Gastrocnemius medialis (tissue), 4 donors: ENCODE results near the gene ZNF526. TPM values are rescaled to one million over a fixed set of nuclear protein-coding genes. Genes with fewer than 3 reads are reported as not detected.

ENCODE experiments used
- ATAC-seq, 2 donors: fragments of 150-250 bp; one replicate each; pipeline ENCODE4 v1.9.1; 2016
- DNase-seq, 2 donors: peaks; one replicate each; pipeline ENCODE4 v3.0.0-alpha.2; 2019
- H3K27ac ChIP-seq, 4 donors: fragments of 200-600 bp; sonication (generic); 1 replicate in 1 of 4; 2 replicates in 3 of 4; pipeline ENCODE4 v1.5.1; 2016 to 2018; ENCODE audit warnings: mild to moderate bottlenecking in 2 of 4, moderate library complexity in 1 of 4
- H3K27me3 ChIP-seq, 3 donors: fragments of 200-600 bp; sonication (generic) in 2 of 3; 1 replicate in 1 of 3; 2 replicates in 2 of 3; pipeline versions ENCODE4 v1.5.1 to v1.6.0; 2016 to 2019; ENCODE audit warnings: mild to moderate bottlenecking in 1 of 3, moderate library complexity in 1 of 3
- H3K36me3 ChIP-seq, 2 donors: fragments of 200-600 bp; sonication (generic) in 1 of 2; one replicate each; pipeline ENCODE4 v1.5.1; 2017 to 2018
- H3K4me1 ChIP-seq, 2 donors: fragments of 200-600 bp; sonication (generic) in 1 of 2; one replicate each; pipeline ENCODE4 v1.5.1; 2016 to 2017; ENCODE audit warnings: mild to moderate bottlenecking in 2 of 2
- H3K4me3 ChIP-seq, 4 donors: fragments of 200-600 bp; sonication (generic) in 3 of 4; 1 replicate in 1 of 4; 2 replicates in 3 of 4; pipeline ENCODE4 v1.5.1; 2016 to 2019; ENCODE audit warnings: mild to moderate bottlenecking in 2 of 4
- H3K9me3 ChIP-seq, 3 donors: fragments of 200-600 bp; sonication (generic) in 2 of 3; 1 replicate in 1 of 3; 2 replicates in 2 of 3; pipeline ENCODE4 v1.5.1; 2016 to 2019
- CTCF ChIP-seq, 5 experiments: fragments of 450-650 bp in 3 of 5; fragments of 200-600 bp in 2 of 5; sonication (generic) in 2 of 5; IDR thresholded peaks in 4 of 5; conservative IDR thresholded peaks in 1 of 5; 1 replicate in 4 of 5; 2 replicates in 1 of 5; pipeline ENCODE4 v1.5.1; 2016 to 2019; ENCODE audit warnings: antibody characterized with exemption in 5 of 5, mild to moderate bottlenecking in 3 of 5, moderate library complexity in 3 of 5
- POLR2A ChIP-seq, 2 donors: fragments of 450-650 bp; IDR thresholded peaks; one replicate each; pipeline ENCODE4 v1.6.1; 2017; ENCODE audit warnings: antibody characterized with exemption in 2 of 2, mild to moderate bottlenecking in 2 of 2, moderate library complexity in 2 of 2
- in situ Hi-C, 4 donors: fragments of 200-750 bp; cut with MboI; loops; one replicate each; pipeline versions ENCODE4 v1.15.0 to v1.8.0; 2017; ENCODE audit warnings: low sequenced_read_pairs in 4 of 4
- intact Hi-C: fragments of 100-400 bp; cut with DNase I; formaldehyde crosslinking; loops from one replicate; pipeline ENCODE4 v1.15.1; 2023; ENCODE audit warnings: low total_unique reads
- total RNA-seq, 4 donors: library from RNA; depleted of rRNA; stranded (reverse); fragments of >200 nt; gene quantifications; one replicate each; pipeline versions ENCODE4 v1.1.0 to v1.2.3, GENCODE V29; 2016

Gene ZNF526
- total RNA-seq, 4 donors from 2014 or later = 3.3 to 5.8 (median 4.9) TPM

DNA sequence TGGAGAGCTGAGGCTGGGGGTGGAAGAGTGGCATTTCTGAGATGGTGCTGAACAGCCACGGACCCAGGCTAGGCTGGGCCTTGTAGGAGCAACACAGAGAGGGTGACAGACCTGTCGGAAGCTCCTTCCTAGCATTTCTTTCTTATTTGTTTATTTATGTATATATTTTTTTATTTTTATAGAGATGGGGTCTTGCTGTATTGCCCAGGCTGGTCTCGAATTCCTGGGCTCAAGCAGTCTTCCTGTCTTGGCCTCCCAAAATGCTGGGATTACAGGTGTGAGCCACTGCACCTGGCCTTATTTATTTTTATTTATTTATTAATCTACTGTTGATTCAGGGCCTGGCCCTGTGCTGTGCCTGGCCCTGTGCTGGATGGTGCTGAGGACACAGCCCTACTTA lies 55.4 kb downstream of the ZNF526 start:
- H3K27ac ChIP-seq = peak overlapping the region; percentile 39 to 97 (median 76)
- intact Hi-C loops = no loop called here
- no peak overlapping the region for H3K4me3 ChIP-seq
- H3K9me3 ChIP-seq = no peaks in the 10 kb centered on the region
- peaks cover 56 to 68% of the 10 kb centered on the region in 2 donors for H3K4me1 ChIP-seq
- ATAC-seq (no peak), DNase-seq (no peak)
- in situ Hi-C loops = no loop called here
- H3K27me3 ChIP-seq = no peaks in the 10 kb centered on the region
- H3K36me3 ChIP-seq = peaks cover 0 to 33% of the 10 kb centered on the region in 2 donors
- TF ChIP-seq POLR2A (IDR thresholded peaks at IDR 0.05) = no peak
- no peak for TF ChIP-seq CTCF (IDR thresholded peaks at IDR 0.05 in 4 of 5, conservative IDR thresholded peaks at IDR 0.05 in 1 of 5)

GRCh38 chr19:42276284-42276683 lies 56.2 kb downstream of the ZNF526 start:
- Histone ChIP-seq H3K4me1 (peaks cover 53 to 67% of the 10 kb centered on the region in 2 donors), H3K4me3 (no peak overlapping the region), H3K27ac (peak overlapping the region in 3 of 4 donors; percentile 95 to 97 (median 95)), H3K27me3 (no peaks in the 10 kb centered on the region), H3K9me3 (no peaks in the 10 kb centered on the region), H3K36me3 (peaks cover 0 to 33% of the 10 kb centered on the region in 2 donors)
- TF ChIP-seq CTCF (IDR thresholded peaks at IDR 0.05 in 4 of 5, conservative IDR thresholded peaks at IDR 0.05 in 1 of 5) (no peak), POLR2A (IDR thresholded peaks at IDR 0.05) (no peak)
- DNase-seq (no peak), ATAC-seq (no peak)
- intact Hi-C loops = no loop called here
- in situ Hi-C loops = no loop called here

DNA sequence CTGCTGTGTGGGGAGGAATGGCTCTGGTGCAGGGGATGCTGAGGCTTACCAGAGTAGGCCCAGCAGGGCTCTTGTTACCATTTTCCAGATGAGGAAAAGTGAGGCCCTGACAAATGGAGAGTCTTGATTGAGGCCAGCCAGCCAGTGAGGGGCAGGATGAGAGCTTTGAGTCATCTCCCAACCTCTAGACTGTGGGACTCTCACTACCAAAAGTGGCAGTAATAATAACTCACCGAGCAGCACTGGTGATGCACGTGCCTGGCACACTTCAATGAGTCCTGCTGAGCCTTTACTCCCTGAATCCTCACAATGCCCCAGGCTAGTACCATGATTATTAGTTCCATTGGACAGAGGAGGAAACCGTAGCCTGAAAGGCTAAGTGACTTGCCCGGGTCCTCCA lies 56.7 kb downstream of the ZNF526 start:
- in situ Hi-C loops (no loop called here), intact Hi-C loops (no loop called here)
- Histone ChIP-seq H3K27ac (peak overlapping the region; percentile 95 to 97 (median 96)), H3K27me3 (no peaks in the 10 kb centered on the region), H3K36me3 (peaks cover 0 to 33% of the 10 kb centered on the region in 2 donors), H3K9me3 (no peaks in the 10 kb centered on the region), H3K4me1 (peaks cover 53 to 67% of the 10 kb centered on the region in 2 donors), H3K4me3 (no peak overlapping the region)
- DNase-seq (no peak), ATAC-seq (no peak)
- no peak for TF ChIP-seq POLR2A (IDR thresholded peaks at IDR 0.05)
- no peak for TF ChIP-seq CTCF (IDR thresholded peaks at IDR 0.05 in 4 of 5, conservative IDR thresholded peaks at IDR 0.05 in 1 of 5)

Other genes starting within 250 kb of the ZNF526 start
- gene ATP1A3, start 226.1 kb upstream of the ZNF526 start, total RNA-seq = not detected
- gene GRIK5, start 150.1 kb upstream of the ZNF526 start, total RNA-seq = 1 to 10 TPM in 1 of 4 donors, under 1 TPM in 2, not detected in 1; 0.20 to 1.0 (median 0.62) TPM
- 10 to 100 TPM; 10.8 to 15.1 (median 13.8) TPM for gene ZNF574, start 144.1 kb upstream of the ZNF526 start, total RNA-seq
- gene POU2F2, start 87.9 kb upstream of the ZNF526 start, total RNA-seq = 1 to 10 TPM in 2 of 4 donors, under 1 TPM in 1, not detected in 1; 0.26 to 1.7 (median 1.6) TPM
- gene DEDD2, start 2.6 kb upstream of the ZNF526 start, total RNA-seq = 10 to 100 TPM; 22.5 to 33.6 (median 29.2) TPM
- 10 to 100 TPM; 24.2 to 48.0 (median 40.1) TPM for gene GSK3A, start 22.3 kb downstream of the ZNF526 start, total RNA-seq
- 10 to 100 TPM; 14.0 to 26.7 (median 14.8) TPM for gene ERF, start 34.8 kb downstream of the ZNF526 start, total RNA-seq
- gene CIC, start 48.9 kb downstream of the ZNF526 start, total RNA-seq = 10 to 100 TPM; 15.2 to 52.2 (median 41.5) TPM
- not detected for gene PRR19, start 81.8 kb downstream of the ZNF526 start, total RNA-seq
- 10 to 100 TPM in 1 of 4 donors, 1 to 10 TPM in 3; 1.7 to 30.7 (median 5.1) TPM for gene PAFAH1B3, start 82.3 kb downstream of the ZNF526 start, total RNA-seq
- under 1 TPM in 1 of 4 donors, not detected in 3; 0.87 TPM for gene TMEM145, start 93.0 kb downstream of the ZNF526 start, total RNA-seq
- 10 to 100 TPM in 3 of 4 donors, 1 to 10 TPM in 1; 7.3 to 12.3 (median 10.3) TPM for gene MEGF8, start 105.3 kb downstream of the ZNF526 start, total RNA-seq
- gene CNFN, start 170.0 kb downstream of the ZNF526 start, total RNA-seq = not detected
- gene LIPE, start 207.1 kb downstream of the ZNF526 start, total RNA-seq = 10 to 100 TPM in 3 of 4 donors, 1 to 10 TPM in 1; 6.9 to 44.5 (median 13.7) TPM
- not detected for gene CXCL17, start 222.6 kb downstream of the ZNF526 start, total RNA-seq